Measurements from ENCODE around the gene HOXC12. TPM values are rescaled to one million over a fixed set of nuclear protein-coding genes. Genes with fewer than 3 reads are reported as not detected.

The HOXC12 gene
- total and polyA plus RNA-seq, 2 of the 8 experiments (the other 6 are each of a cell fraction or from before 2014, with no cell fraction given), result not detected

DNA sequence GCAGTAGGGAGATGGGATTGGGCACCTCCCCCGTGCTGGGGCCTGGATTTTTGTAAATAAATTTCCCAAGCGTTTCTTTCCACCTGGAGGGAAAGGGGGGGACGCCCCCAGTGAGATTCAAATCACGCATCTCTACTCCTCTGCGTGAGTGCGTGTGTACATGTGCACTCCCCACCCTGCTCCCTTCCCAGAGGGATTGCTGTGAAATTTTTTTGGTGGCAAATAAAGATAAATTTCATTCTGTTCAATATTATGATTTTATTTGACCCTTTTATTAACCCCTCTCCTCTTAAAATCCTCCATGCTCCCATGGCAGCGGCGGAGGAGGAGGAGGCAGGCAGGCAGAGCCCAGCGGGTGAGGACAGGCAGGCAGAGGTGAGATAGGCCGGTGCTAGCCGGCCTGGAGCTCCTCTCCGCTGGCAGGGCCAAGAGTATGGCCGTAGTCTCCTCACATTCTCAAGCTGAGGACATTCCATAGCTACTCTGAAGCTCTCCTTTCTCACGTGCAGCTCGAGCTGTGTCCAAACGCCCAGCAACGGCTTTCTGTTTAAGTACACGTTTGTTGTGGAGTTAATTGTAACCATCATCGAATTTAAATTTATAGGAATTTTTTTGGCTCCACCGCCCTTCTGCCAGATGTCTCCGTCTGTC lies 21.6 kb downstream of the HOXC12 start:
- no peak for DNase-seq (ENCODE audit: low read depth in 1 of 2, low spot score in 2 of 2)
- no peak overlapping the region for H3K14ac ChIP-seq (ENCODE audit: insufficient read length)
- CTCF ChIA-PET (ENCODE audit: partially characterized antibody), result interaction anchor here (1.2 to 1.9 kb wide), 4 partner anchors 8 to 32 kb away, joined by 3 to 7 read pairs (median 4); partner anchors contain the start of genes HOXC10 and HOXC8
- H3K23me2 ChIP-seq (ENCODE audit: low read depth, low read length), result peaks cover 1% of the 10 kb centered on the region; the same call in 1 of the 2 replicates
- H3K18ac ChIP-seq (ENCODE audit: extremely low read depth, low read length), result no peak overlapping the region
- H4K91ac ChIP-seq (replicated peaks; ENCODE audit: insufficient read length, low read length), result no peak overlapping the region
- H3K79me1 ChIP-seq (ENCODE audit: low read depth, low read length), result no peaks in the 10 kb centered on the region
- H4K8ac ChIP-seq (ENCODE audit: extremely low read depth, insufficient read depth, low read length), result no peak overlapping the region
- H4K5ac ChIP-seq (ENCODE audit: insufficient read length, low read depth, low read length), result no peak overlapping the region
- no peak for FAIRE-seq
- no peak overlapping the region for H2BK12ac ChIP-seq (ENCODE audit: low read depth, low read length)
- peaks cover 0 to 3% (median 0%) of the 10 kb centered on the region in 4 experiments; a peak in 1 of 8 replicates for H3K36me3 ChIP-seq (ENCODE audit: control insufficient read depth in 2 of 4, insufficient read depth in 4 of 4, low read length in 3 of 4)
- H3K79me2 ChIP-seq (ENCODE audit: control insufficient read depth in 1 of 2, insufficient read depth in 2 of 2, low read length in 2 of 2), result no peaks in the 10 kb centered on the region
- H3K27ac ChIP-seq (ENCODE audit: low read depth, low read length), result no peak overlapping the region
- H2BK120ac ChIP-seq (replicated peaks; ENCODE audit: low read depth, low read length), result no peak overlapping the region
- H3K9me3 ChIP-seq (ENCODE audit: insufficient read depth in 2 of 2, low read depth in 1 of 2, low read length in 1 of 2), result 0 out of 4 replicates have a peak, but pooled peaks cover 0 to 2% of the 10 kb centered on the region in 2 experiments
- H3K4ac ChIP-seq (replicated peaks; ENCODE audit: insufficient read length, low read depth, low read length), result no peak overlapping the region
- H3K4me1 ChIP-seq (replicated peaks in 1 of 4; ENCODE audit: control insufficient read depth in 3 of 4, insufficient read depth in 4 of 4, low read length in 3 of 4), result peaks cover 0 to 10% (median 4%) of the 10 kb centered on the region in 4 experiments; a peak in 6 of 7 replicates
- peaks cover 96 to 100% (median 99%) of the 10 kb centered on the region in 4 experiments for H3K27me3 ChIP-seq (replicated peaks in 1 of 4; ENCODE audit: control insufficient read depth in 3 of 4, extremely low read depth in 1 of 4, insufficient read depth in 3 of 4, low read length in 3 of 4)
- H3K23ac ChIP-seq (ENCODE audit: insufficient read length), result no peak overlapping the region
- no peak overlapping the region for H3K9ac ChIP-seq (replicated peaks in 1 of 4; ENCODE audit: extremely low read depth in 1 of 4, low read depth in 3 of 4, low read length in 3 of 4)
- peaks cover 17 to 27% of the 10 kb centered on the region in 2 experiments for H4K20me1 ChIP-seq (replicated peaks in 1 of 2; ENCODE audit: control insufficient read depth in 1 of 2, insufficient read depth in 2 of 2, low read length in 2 of 2)
- H2AK5ac ChIP-seq (ENCODE audit: low read depth, low read length), result no peak overlapping the region; the same call in 1 of the 2 replicates
- no peak overlapping the region for H3K56ac ChIP-seq (replicated peaks; ENCODE audit: insufficient read length, low read depth, low read length)
- no peak overlapping the region for H2BK15ac ChIP-seq (ENCODE audit: low read length)
- TF ChIP-seq CBX8 (IDR thresholded peaks at IDR 0.05; ENCODE audit: borderline replicate concordance, low read depth, low read length) (peak; percentile 14; the same call in 1 of the 2 replicates), RNF2 (IDR thresholded peaks at IDR 0.05; ENCODE audit: borderline replicate concordance, low read depth, low read length, missing control alignments, poor library complexity, severe bottlenecking) (peak; percentile 18), SP1 (IDR thresholded peaks at IDR 0.05; ENCODE audit: low read depth, low read length) (0 out of 2 replicates have a peak, but pooled peaks have one; percentile 8), SIX5 (IDR thresholded peaks at IDR 0.05; ENCODE audit: low read depth, low read length) (no peak), EZH2 (IDR thresholded peaks at IDR 0.05; ENCODE audit: low read depth, low read length, severe bottlenecking) (peak; percentile 1), TCF12 (IDR thresholded peaks at IDR 0.05; ENCODE audit: low read depth, low read length) (0 out of 2 replicates have a peak, but pooled peaks have one; percentile 51), SUZ12 (IDR thresholded peaks at IDR 0.05; ENCODE audit: low read length) (peak; percentile 59)
- TF ChIP-seq, protein P1, sequence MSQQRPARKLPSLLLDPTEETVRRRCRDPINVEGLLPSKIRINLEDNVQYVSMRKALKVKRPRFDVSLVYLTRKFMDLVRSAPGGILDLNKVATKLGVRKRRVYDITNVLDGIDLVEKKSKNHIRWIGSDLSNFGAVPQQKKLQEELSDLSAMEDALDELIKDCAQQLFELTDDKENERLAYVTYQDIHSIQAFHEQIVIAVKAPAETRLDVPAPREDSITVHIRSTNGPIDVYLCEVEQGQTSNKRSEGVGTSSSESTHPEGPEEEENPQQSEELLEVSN (IDR thresholded peaks at IDR 0.05), result no peak; the same call in 1 of the 2 replicates
- WGBS, 2 experiments (ENCODE audit: extremely low coverage in 1 of 2, insufficient coverage in 1 of 2, insufficient read length in 1 of 2, insufficient replicate concordance in 2 of 2, low coverage in 1 of 2, low lambda C conversion rate in 2 of 2, missing lambda C conversion rate in 1 of 2), result 15% methylated on average over 21 of the region's 21 CpGs; no CpG with 5 or more reads in 1 of the 2 experiments
- no peak overlapping the region for H2AFZ ChIP-seq (ENCODE audit: low read length)
- POLR2A ChIA-PET (ENCODE audit: partially characterized antibody), result no interaction called here
- no peak overlapping the region; a peak in 1 of 4 replicates for H3K4me2 ChIP-seq (ENCODE audit: insufficient read depth in 1 of 2, low read depth in 2 of 2, low read length in 2 of 2)
- H3K4me3 ChIP-seq (ENCODE audit: extremely low read depth in 1 of 4, insufficient read depth in 2 of 4, low read depth in 3 of 4, low read length in 4 of 4), result no peak overlapping the region
- no peak overlapping the region for H2BK20ac ChIP-seq (ENCODE audit: low read length)
- H2BK5ac ChIP-seq (ENCODE audit: low read depth, low read length), result no peak overlapping the region

Measured in H1 (cell line).